CD4-positive, alpha-beta memory T cell (primary cell): Measurements from ENCODE around the gene BHLHE23. TPM values are rescaled to one million over a fixed set of nuclear protein-coding genes. Genes with fewer than 3 reads are reported as not detected.

ENCODE experiments used
- CTCF ChIA-PET: fragments of 350-600 bp; sonication (Branson Sonifier 250); formaldehyde crosslinking; loops from one replicate; lab custom pipeline; 2021; ENCODE audit warnings: inconsistent platforms; ENCODE audit not compliant: partially characterized antibody; lab: Charles Lee
- POLR2A ChIA-PET: fragments of 350-600 bp; sonication (Branson Sonifier 250); formaldehyde crosslinking; loops from one replicate; lab custom pipeline; 2021; ENCODE audit not compliant: partially characterized antibody; lab: Charles Lee
- DNase-seq, 5 donors: peaks; one replicate each; pipeline versions ENCODE4 v3.0.0 to v3.0.0-alpha.2; 2020 to 2022; ENCODE audit warnings: mixed read lengths in 1 of 5
- H3K27ac ChIP-seq: one replicate; pipeline ENCODE4 v1.7.0; 2013; ENCODE audit warnings: low read depth, low read length
- H3K27me3 ChIP-seq: 2 replicates; pipeline ENCODE4 v1.7.0; 2013; ENCODE audit warnings: mild to moderate bottlenecking, low read length, moderate library complexity; ENCODE audit not compliant: insufficient read depth
- H3K36me3 ChIP-seq: 2 replicates; pipeline ENCODE4 v1.7.0; 2013; ENCODE audit warnings: mild to moderate bottlenecking, low read length, moderate library complexity; ENCODE audit not compliant: insufficient read depth
- H3K4me1 ChIP-seq: 2 replicates; pipeline ENCODE4 v1.7.0; 2013; ENCODE audit warnings: mild to moderate bottlenecking, low read length, moderate library complexity; ENCODE audit not compliant: insufficient read depth
- H3K4me3 ChIP-seq, 2 donors: one replicate each; pipeline ENCODE4 v1.7.0; 2013; ENCODE audit warnings: low read length in 2 of 2, mild to moderate bottlenecking in 1 of 2
- H3K9me3 ChIP-seq, 2 donors: one replicate each; pipeline ENCODE4 v1.7.0; 2013; ENCODE audit warnings: low read length in 2 of 2, control low read depth in 1 of 2; ENCODE audit not compliant: control insufficient read depth in 1 of 2
- H3K27ac Mint-ChIP-seq, 7 donors: one replicate each; pipeline ENCODE4 v1.8.0; 2020 to 2021; ENCODE audit warnings: mixed read lengths in 7 of 7, mild to moderate bottlenecking in 6 of 7, inconsistent platforms in 3 of 7, moderate library complexity in 3 of 7
- H3K27me3 Mint-ChIP-seq, 2 donors: one replicate each; pipeline ENCODE4 v1.8.0; 2020 to 2021; ENCODE audit warnings: mixed read lengths in 2 of 2
- H3K36me3 Mint-ChIP-seq, 2 donors: one replicate each; pipeline ENCODE4 v1.8.0; 2020 to 2021; ENCODE audit warnings: mixed read lengths in 2 of 2, inconsistent platforms in 1 of 2, mild to moderate bottlenecking in 1 of 2
- H3K4me1 Mint-ChIP-seq, 4 donors: one replicate each; pipeline ENCODE4 v1.8.0; 2020 to 2021; ENCODE audit warnings: mixed read lengths in 4 of 4, mild to moderate bottlenecking in 1 of 4
- H3K4me3 Mint-ChIP-seq, 8 donors: one replicate each; pipeline ENCODE4 v1.8.0; 2020 to 2021; ENCODE audit warnings: mixed read lengths in 8 of 8, mild to moderate bottlenecking in 7 of 8, moderate library complexity in 6 of 8, inconsistent platforms in 3 of 8
- H3K9me3 Mint-ChIP-seq, 8 donors: one replicate each; pipeline ENCODE4 v1.8.0; 2020 to 2021; ENCODE audit warnings: mixed read lengths in 8 of 8, mild to moderate bottlenecking in 5 of 8, inconsistent platforms in 3 of 8, moderate library complexity in 1 of 8
- intact Hi-C: fragments of 100-400 bp; cut with micrococcal nuclease; formaldehyde crosslinking; loops from one replicate; pipeline ENCODE4 v1.15.1; 2023
- polyA plus RNA-seq, 2 donors: library from polyadenylated mRNA; unstranded; fragments of 300-500 nt; fragmentation: Illumina TruSeq; gene quantifications; one replicate each; pipeline ENCODE4 v1.2.3, GENCODE V29; 2021
- total RNA-seq, 2 experiments: library from RNA; stranded (reverse); gene quantifications; one replicate each; pipeline ENCODE4 v1.2.3, GENCODE V29; 2021

Gene BHLHE23
- total and polyA plus RNA-seq, 4 experiments from 2014 or later: not detected

DNA sequence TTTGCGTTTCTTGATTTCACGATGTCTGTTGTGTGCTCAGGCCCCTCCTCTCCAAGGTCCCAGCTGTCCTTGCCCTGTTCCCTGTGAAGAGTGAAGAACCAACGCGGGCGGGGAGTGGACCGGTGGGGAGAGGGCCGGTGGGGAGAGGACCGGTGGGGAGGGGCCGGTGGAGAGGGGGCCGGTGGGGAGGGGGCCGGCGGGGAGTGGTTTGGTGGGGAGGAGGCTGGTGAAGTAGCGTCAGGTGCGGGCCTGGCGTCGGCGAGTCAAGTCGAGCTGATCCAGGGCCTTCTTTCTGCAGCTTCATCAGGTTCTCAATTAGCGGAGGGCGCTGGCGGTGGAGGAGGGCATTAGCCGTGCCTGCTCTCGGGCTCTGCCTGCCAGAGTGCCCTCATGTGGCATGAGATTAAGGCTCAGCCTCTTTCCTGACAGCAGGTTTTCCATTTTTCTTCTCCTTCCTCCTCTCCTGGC lies 21.2 kb upstream of the BHLHE23 start:
- POLR2A ChIA-PET: no interaction called here
- CTCF ChIA-PET: no interaction called here
- DNase-seq: peak in 1 of 5 donors; percentile 39
- Mint-ChIP-seq H3K9me3 (no peaks in the 10 kb centered on the region), H3K27ac (no peak overlapping the region), H3K36me3 (no peaks in the 10 kb centered on the region), H3K27me3 (peaks cover 23 to 29% of the 10 kb centered on the region in 2 donors), H3K4me1 (peaks cover 3 to 16% (median 8%) of the 10 kb centered on the region in 4 donors), H3K4me3 (peak overlapping the region in 2 of 8 donors; percentile 42 to 46)
- intact Hi-C loops: no loop called here
- Histone ChIP-seq H3K9me3 (no peaks in the 10 kb centered on the region), H3K4me1 (peaks cover 6% of the 10 kb centered on the region), H3K36me3 (no peaks in the 10 kb centered on the region), H3K27ac (no peak overlapping the region), H3K27me3 (no peaks in the 10 kb centered on the region), H3K4me3 (no peak overlapping the region)

- Histone ChIP-seq H3K9me3 (no peaks in the 10 kb centered on the region), H3K27me3 (no peaks in the 10 kb centered on the region), H3K4me1 (peaks cover 5% of the 10 kb centered on the region), H3K4me3 (no peak overlapping the region), H3K36me3 (no peaks in the 10 kb centered on the region), H3K27ac (no peak overlapping the region)
- Mint-ChIP-seq H3K27ac (no peak overlapping the region), H3K4me1 (peaks cover 0 to 10% (median 4%) of the 10 kb centered on the region in 4 donors), H3K4me3 (peak overlapping the region in 1 of 8 donors; percentile 38), H3K36me3 (no peaks in the 10 kb centered on the region), H3K27me3 (peaks cover 18 to 24% of the 10 kb centered on the region in 2 donors), H3K9me3 (no peaks in the 10 kb centered on the region)
- ChIA-PET POLR2A (no interaction called here), CTCF (no interaction called here)
- DNase-seq: no peak
- intact Hi-C loops: no loop called here
These were observed 20.6 kb upstream of the BHLHE23 start for GRCh38 chr20:63027221-63027921.

DNA sequence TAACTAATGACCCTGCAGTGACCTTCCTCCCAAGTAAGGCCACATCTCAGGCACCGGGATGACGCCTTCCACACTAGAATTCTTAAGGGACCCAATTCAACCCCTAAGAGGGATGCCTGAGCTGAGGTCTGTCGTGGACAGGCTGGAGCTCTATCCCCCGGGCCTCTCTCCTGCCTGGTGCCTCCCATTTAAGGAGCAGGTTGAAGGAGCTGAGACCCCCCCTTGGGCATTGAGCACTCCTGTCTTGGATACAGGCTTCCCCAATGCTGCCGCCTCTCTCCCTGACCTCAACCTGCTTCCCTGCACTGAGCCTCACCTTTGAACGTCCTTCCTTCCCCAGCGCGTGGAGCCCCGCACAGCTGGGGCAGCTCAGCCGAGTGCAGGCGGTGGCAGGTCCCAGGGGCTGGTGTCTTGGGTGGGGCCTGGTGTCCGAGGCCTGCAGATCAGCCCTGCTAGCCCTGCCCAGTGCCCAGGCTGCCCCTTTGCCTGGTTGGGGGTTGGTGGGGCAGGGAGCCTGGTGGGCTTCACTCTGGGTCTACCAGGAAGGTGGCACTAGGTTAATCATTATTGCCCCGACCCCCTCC lies 19.9 kb upstream of the BHLHE23 start:
- Histone ChIP-seq H3K27me3 (no peaks in the 10 kb centered on the region), H3K9me3 (no peaks in the 10 kb centered on the region), H3K4me3 (no peak overlapping the region), H3K36me3 (no peaks in the 10 kb centered on the region), H3K4me1 (peaks cover 5% of the 10 kb centered on the region), H3K27ac (no peak overlapping the region)
- ChIA-PET POLR2A (no interaction called here), CTCF (no interaction called here)
- peaks cover 0 to 10% (median 4%) of the 10 kb centered on the region in 4 donors for H3K4me1 Mint-ChIP-seq
- H3K27ac Mint-ChIP-seq: no peak overlapping the region
- no peak overlapping the region for H3K4me3 Mint-ChIP-seq
- peaks cover 0 to 1% (median 0%) of the 10 kb centered on the region in 8 donors for H3K9me3 Mint-ChIP-seq
- H3K36me3 Mint-ChIP-seq: no peaks in the 10 kb centered on the region
- DNase-seq: no peak
- peaks cover 21 to 24% of the 10 kb centered on the region in 2 donors for H3K27me3 Mint-ChIP-seq
- intact Hi-C loops: no loop called here

DNA sequence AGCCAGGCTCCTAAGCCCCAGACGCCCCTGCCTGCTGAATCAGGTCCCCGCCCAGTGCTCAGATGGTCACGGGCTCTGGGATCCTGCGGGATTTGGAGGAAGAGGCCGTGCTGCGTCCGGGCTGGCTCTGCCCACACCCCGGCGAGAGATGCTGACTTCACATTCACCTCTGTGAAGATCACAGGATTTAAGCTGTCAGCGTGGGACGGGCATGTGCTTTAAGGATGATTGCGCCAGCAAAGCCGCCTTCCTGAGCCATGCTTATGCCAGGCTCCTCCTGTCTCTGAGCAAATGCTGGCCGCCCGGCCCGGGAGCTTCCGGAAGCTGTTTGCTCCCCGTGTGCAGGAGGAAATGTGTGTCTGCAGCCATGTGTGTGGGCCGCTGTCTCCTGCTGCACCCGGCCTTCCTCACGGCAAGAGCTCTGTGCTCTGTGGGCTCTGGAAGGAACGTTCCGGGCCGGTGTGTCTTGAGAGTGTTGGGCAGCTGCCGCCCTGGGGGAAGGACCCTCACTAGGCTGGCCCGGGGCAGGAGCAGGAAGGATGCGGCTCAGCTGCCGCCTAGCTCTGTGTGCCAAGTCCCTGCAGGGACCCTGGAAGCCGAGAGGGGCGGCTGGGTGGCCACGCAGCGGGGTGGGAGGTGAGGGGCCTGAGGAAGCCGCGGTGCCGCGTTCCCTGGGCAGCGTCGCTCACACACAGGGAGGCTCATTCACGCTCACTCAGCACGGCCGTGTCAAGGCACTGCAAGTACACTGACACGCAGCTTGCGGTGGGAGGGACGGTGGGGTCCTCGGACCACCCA lies 19.0 kb upstream of the BHLHE23 start:
- intact Hi-C loops: no loop called here
- H3K4me1 ChIP-seq: peaks cover 5% of the 10 kb centered on the region
- H3K27me3 ChIP-seq: no peaks in the 10 kb centered on the region
- Mint-ChIP-seq H3K4me3 (peak overlapping the region in 5 of 8 donors; percentile 41 to 78 (median 57)), H3K36me3 (no peaks in the 10 kb centered on the region), H3K4me1 (peaks cover 0 to 10% (median 4%) of the 10 kb centered on the region in 4 donors), H3K27ac (no peak overlapping the region), H3K9me3 (peaks cover 0 to 2% (median 0%) of the 10 kb centered on the region in 8 donors), H3K27me3 (peaks cover 21 to 27% of the 10 kb centered on the region in 2 donors)
- H3K27ac ChIP-seq: no peak overlapping the region
- no peak overlapping the region for H3K4me3 ChIP-seq
- ChIA-PET POLR2A (no interaction called here), CTCF (no interaction called here)
- H3K36me3 ChIP-seq: no peaks in the 10 kb centered on the region
- DNase-seq: peak in 1 of 5 donors; percentile 42
- no peaks in the 10 kb centered on the region for H3K9me3 ChIP-seq

- no peak overlapping the region for H3K27ac ChIP-seq
- no peak for DNase-seq
- H3K36me3 ChIP-seq: no peaks in the 10 kb centered on the region
- intact Hi-C loops: no loop called here
- no peaks in the 10 kb centered on the region for H3K36me3 Mint-ChIP-seq
- peaks cover 0 to 10% (median 4%) of the 10 kb centered on the region in 4 donors for H3K4me1 Mint-ChIP-seq
- peaks cover 0 to 4% (median 0%) of the 10 kb centered on the region in 8 donors for H3K9me3 Mint-ChIP-seq
- CTCF ChIA-PET: no interaction called here
- no peaks in the 10 kb centered on the region for H3K27me3 ChIP-seq
- peak overlapping the region in 1 of 8 donors; percentile 25 for H3K4me3 Mint-ChIP-seq
- H3K4me3 ChIP-seq: no peak overlapping the region
- no peaks in the 10 kb centered on the region for H3K9me3 ChIP-seq
- peaks cover 5% of the 10 kb centered on the region for H3K4me1 ChIP-seq
- H3K27me3 Mint-ChIP-seq: peaks cover 26 to 32% of the 10 kb centered on the region in 2 donors
- POLR2A ChIA-PET: no interaction called here
- H3K27ac Mint-ChIP-seq: no peak overlapping the region
These were observed 18.0 kb upstream of the BHLHE23 start for GRCh38 chr20:63024573-63025392.

DNA sequence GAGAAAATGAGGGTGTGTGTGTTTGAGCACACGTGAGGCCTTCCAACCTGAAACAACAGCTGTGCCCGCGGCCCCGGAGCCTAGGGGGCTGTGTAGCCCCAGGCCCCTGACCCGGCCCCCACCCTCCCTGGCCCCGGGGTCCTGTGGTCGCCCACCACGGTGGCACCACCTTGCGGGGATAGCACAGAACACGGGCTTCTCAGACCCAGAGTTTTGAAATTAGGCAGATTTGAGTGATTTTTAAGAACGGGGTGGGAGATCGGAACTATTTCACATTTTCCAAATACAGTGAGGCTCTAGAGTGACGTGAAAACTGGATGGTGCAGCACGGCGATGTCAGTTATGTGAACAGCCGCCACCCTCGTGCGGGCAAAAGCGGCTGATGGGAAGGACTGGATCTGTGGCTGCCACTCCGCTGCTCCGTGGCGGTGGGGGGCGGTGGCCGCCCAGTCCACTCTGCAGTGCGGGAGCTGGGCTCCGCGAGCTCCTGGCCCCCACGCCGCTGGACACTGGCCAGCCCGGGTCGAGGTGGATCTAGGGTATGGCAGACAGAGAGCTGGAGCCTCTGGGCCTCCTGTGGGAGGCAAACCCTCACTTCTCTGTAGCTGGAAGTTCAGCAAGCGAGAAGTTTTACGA lies 17.3 kb upstream of the BHLHE23 start:
- CTCF ChIA-PET: no interaction called here
- no peak for DNase-seq

More for the DNA sequence above, 17.3 kb upstream of the BHLHE23 start:
- intact Hi-C loops: no loop called here
- H3K36me3 Mint-ChIP-seq: no peaks in the 10 kb centered on the region
- H3K27ac ChIP-seq: no peak overlapping the region
- H3K4me1 Mint-ChIP-seq: peaks cover 0 to 6% (median 5%) of the 10 kb centered on the region in 4 donors
- H3K27me3 ChIP-seq: no peaks in the 10 kb centered on the region
- H3K4me3 Mint-ChIP-seq: no peak overlapping the region
- H3K9me3 ChIP-seq: no peaks in the 10 kb centered on the region
- POLR2A ChIA-PET: no interaction called here
- H3K36me3 ChIP-seq: no peaks in the 10 kb centered on the region
- H3K4me3 ChIP-seq: no peak overlapping the region
- peaks cover 27 to 34% of the 10 kb centered on the region in 2 donors for H3K27me3 Mint-ChIP-seq
- peaks cover 0 to 4% (median 0%) of the 10 kb centered on the region in 8 donors for H3K9me3 Mint-ChIP-seq
- H3K4me1 ChIP-seq: peaks cover 5% of the 10 kb centered on the region
- no peak overlapping the region for H3K27ac Mint-ChIP-seq
